HG03045 (cell line): ENCODE results near the gene MORN1.

Experiments
- ATAC-seq: cut with Tn5 transposase; IDR thresholded peaks from one replicate; pipeline ENCODE4 v1.9.1; 2021; ENCODE audit warnings: mild to moderate bottlenecking, moderate library complexity; ENCODE audit not compliant: unreplicated experiment

The MORN1 gene

DNA sequence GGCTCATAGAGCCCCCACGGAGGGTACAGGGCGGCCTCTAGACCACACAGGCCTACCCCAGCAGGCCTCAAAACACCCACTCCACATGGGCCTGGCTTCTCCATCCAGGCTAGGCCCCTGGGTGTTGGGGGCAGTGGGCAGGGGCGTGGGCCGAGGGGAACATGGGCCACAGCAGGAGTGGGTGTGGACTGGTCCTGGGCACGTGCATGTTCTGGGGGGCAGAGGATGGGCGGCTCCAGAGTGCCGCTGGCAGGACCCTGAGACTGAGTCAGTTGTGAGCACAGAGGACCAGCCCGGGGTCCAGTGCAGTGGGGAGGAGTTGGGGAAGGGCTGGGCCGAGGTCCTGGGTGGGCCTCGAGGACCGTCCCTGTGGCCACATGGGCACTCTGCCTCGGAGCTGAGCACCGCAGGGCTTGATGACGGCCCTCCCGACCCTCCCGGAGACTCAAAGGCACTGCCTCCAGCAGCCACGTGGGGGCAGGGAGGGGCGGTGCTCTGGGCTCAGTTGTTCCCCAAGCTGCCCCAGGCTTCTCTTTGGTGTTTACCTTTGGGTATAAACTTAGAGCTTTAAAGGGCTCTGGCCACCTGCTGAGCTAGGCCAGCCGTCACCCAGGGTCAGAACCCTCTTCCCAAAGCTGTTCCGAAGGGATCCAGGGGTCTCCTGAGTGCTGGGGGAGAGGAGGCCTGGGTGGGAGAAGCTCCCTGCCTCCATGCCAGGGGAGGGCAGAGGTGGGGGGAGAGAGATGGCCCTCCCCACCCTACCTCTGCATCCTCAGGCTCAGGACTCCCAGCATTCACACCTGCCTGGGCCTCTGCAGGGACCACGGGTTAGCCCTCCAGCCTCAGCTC lies 79.9 kb downstream of the MORN1 start:
- no peak for ATAC-seq

GRCh38 chr1:2310332-2311183 lies 80.8 kb downstream of the MORN1 start:
- no peak for ATAC-seq

- ATAC-seq = no peak
Measured at GRCh38 chr1:2308844-2309243, 82.5 kb downstream of the MORN1 start.

- ATAC-seq = no peak
Measured at GRCh38 chr1:2307972-2308371, 83.4 kb downstream of the MORN1 start.

- ATAC-seq = no peak
Measured at GRCh38 chr1:2307064-2307605, 84.2 kb downstream of the MORN1 start.

GRCh38 chr1:2306151-2306978 lies 85.0 kb downstream of the MORN1 start:
- ATAC-seq = no peak

DNA sequence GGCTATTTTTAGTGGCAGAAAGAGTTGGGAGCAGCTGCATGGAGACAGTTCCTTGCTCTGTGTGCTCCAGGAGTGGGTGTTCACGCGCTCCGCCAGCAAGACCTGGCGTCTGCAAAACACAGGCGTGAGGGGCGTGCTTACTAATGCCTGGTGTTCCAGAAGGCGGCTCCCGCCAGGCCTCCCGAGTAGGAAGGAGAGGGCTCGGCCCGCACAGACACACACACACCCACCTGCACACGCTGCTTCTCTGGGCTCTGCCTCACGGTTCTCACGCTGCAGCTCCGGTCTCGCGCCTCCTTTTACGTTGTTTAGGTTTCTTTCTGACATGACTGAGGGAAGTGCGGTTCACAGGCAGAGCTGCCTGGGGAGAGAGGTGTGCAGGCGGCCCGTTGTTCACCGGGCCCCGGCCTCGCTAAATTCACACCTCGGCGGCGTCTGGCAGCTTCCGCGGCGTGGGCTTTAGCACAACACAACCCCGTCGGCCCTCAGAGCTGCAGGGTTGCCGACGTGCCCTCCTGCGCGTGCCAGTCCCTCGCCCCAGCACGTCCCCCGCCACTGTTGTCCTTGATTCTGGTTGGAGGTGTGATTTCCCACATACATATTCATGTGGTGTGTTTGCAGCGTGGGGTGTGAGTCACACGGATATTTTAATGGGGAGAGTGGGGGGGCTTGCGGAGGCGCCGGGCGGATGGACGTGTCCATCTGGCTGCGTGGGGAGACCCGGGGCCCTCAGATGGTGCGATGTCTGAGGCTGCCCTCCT lies 86.3 kb downstream of the MORN1 start:
- no peak for ATAC-seq

- no peak for ATAC-seq
Measured at GRCh38 chr1:2304282-2304681, 87.1 kb downstream of the MORN1 start.

DNA sequence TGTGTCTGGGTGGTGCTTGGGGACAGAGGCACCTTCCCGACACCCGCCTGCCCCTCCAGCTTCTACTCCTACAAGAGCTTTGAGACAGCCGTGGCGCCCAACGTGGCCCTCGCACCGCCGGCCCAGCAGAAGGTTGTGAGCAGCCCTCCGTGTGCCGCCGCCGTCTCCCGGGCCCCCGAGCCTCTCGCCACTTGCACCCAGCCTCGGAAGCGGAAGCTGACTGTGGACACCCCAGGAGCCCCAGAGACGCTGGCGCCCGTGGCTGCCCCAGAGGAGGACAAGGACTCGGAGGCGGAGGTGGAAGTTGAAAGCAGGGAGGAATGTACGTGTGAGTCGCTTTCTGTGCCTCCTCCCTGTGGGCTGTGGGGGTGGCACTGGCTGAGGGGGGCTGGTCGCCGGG lies 87.6 kb downstream of the MORN1 start:
- ATAC-seq = no peak

GRCh38 chr1:2303016-2303775 lies 88.2 kb downstream of the MORN1 start:
- no peak for ATAC-seq

- ATAC-seq = no peak
Measured at GRCh38 chr1:2302292-2302925, 88.9 kb downstream of the MORN1 start.

DNA sequence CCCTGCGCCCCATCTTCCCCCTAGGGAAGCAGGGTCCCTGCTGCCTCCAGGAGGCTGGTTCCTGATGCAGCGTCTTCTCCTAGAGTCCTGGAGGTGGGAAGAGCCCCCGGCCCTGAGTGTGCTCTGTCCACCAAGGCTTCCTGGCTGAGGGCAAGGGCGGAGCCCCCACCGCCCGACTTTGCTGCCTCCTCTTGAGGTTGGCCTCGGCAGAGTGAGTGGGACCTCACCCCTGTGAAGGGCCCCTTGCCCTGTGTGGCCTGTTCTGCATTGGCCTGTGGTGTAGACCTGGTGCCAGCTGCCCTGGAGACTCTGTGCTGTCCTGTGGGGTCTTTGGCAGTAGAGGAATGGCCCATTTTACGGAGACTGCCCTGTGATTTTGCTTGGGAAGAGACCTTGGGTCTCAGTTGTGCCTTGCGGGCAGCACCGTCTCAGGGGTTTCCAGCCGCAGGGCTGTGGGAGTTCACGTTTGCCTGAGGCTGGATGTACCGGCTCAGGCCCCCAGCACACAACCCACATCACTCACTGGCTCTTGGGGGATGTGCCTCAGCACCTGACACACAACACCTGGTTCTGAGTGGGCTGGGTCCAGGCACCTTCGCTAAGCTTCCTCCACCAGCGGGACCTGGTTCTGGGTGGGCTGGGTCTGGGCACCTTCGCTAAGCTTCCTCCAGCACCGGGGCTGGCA lies 89.6 kb downstream of the MORN1 start:
- ATAC-seq = no peak

DNA sequence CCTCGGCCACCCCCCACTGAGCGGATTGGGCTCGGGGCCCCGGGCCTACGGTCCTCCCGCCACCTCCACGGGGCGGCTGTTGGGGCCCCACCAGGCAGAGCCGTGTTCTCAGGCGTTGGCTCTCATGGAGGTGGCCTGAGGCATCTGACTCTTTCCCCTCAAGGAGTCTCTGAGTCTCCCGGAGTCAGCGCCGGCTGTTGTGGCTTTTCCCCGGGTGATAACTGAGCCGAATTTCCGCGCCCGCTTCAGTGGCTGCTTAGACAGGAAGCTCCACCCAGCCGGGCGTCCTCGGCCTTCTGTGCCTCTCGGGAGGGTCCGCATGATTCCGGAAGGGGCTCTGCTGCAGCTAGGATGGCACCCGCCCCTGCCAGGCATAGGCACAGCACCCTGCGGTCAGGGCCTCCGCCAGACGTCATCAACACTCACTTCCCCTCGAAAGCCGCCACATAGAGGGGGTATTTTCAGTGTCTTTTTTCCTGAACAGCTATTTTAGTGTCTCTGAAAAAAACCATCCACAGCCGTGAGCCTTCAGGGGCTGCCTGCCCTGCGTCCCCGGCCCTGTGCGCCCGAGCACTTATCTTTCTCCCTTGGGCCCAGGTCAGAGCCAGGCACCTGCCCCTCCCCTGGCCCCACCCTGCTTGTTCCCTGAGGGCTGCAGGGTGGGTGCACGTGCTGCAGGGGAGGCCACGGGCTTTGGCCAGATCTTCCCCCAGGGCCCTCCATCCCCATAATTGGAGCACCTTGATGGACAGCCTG lies 90.3 kb downstream of the MORN1 start:
- ATAC-seq = peak; percentile 50

- peak; percentile 77 for ATAC-seq
Measured at GRCh38 chr1:2300004-2300771, 91.2 kb downstream of the MORN1 start.

DNA sequence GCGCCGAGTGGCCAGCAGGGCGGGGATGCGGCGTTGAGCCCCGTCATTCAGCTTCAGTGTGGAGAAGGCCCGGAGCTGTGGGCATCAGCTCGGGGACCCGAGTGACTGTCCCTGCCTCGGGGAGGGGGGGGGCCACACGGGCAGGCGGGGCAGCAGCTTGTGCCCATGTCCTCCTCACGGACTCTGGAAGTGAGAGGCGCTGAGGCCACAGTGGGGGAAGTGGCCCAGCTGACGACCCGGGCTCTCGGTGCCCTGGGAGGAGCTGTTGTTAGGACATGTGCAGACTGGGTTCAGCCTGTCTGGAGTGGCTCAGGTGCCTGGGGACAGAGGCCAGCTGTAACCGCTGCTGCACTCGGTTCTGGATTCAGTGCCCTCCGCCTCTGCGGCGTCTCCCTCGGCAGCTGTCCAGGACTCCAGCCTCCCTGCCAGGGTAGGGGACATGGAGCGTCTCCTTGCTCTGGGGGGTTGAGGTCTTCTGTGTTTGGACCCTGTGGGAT lies 92.2 kb downstream of the MORN1 start:
- ATAC-seq = no peak

DNA sequence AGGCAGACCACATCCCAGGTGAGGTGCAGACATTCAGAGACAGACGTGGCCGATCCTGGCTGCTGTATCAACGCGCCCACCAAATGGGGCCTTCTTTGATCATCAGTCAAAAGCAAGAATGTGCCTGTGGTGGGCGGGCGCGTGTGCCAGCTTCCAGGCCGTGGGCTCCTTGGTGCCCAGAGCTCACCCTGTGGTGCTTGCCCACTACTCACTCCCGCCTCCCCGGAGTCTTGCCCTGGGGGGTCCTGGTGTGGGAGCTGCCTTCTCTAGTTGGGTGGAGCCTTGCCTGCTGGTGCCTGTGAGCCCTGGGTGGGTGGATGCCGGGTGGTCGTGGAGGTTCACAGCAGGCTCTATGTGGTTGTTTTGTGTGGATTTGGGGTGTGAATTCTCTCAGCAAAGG lies 92.7 kb downstream of the MORN1 start:
- no peak for ATAC-seq
